Ovary (tissue), 9 donors: ENCODE measurements around the gene OR1I1. TPM values are rescaled to one million over a fixed set of nuclear protein-coding genes. Genes with fewer than 3 reads are reported as not detected.

ENCODE experiments used
- DNase-seq, 5 donors: peaks; one replicate each; pipeline ENCODE4 v3.0.0-alpha.2; 2019 to 2020
- H3K27ac ChIP-seq, 2 donors: fragments of 200-600 bp; one replicate each; pipeline versions ENCODE4 v1.5.1 to v1.8.0; 2019 to 2022
- H3K27me3 ChIP-seq: fragments of 200-600 bp; one replicate; pipeline ENCODE4 v1.8.0; 2022
- H3K36me3 ChIP-seq: fragments of 200-600 bp; sonication (generic); one replicate; pipeline ENCODE4 v1.5.1; 2019
- H3K4me1 ChIP-seq: one replicate; pipeline ENCODE4 v1.8.1; 2013; ENCODE audit warnings: mild to moderate bottlenecking, moderate library complexity; ENCODE audit not compliant: insufficient read depth
- H3K4me3 ChIP-seq: fragments of 200-600 bp; sonication (generic); one replicate; pipeline ENCODE4 v1.5.1; 2017
- H3K9me3 ChIP-seq, 2 donors: fragments of 200-600 bp in 1 of 2; sonication (generic) in 1 of 2; one replicate each; pipeline versions ENCODE4 v1.5.1 to v1.8.1; 2013 to 2019; ENCODE audit warnings: mild to moderate bottlenecking in 1 of 2, moderate library complexity in 1 of 2
- CTCF ChIP-seq, 3 donors: fragments of 450-650 bp in 2 of 3; fragments of 200-600 bp in 1 of 3; IDR thresholded peaks; one replicate each; pipeline versions ENCODE4 v1.5.1 to v1.8.0; 2016 to 2022; ENCODE audit warnings: antibody characterized with exemption in 3 of 3, mild to moderate bottlenecking in 1 of 3
- EP300 ChIP-seq: sonication (generic); formaldehyde crosslinking; IDR thresholded peaks from one replicate; pipeline ENCODE4 v1.6.1; 2017; ENCODE audit warnings: antibody characterized with exemption
- POLR2A ChIP-seq: fragments of 450-650 bp; IDR thresholded peaks from one replicate; pipeline ENCODE4 v1.6.1; 2017; ENCODE audit warnings: antibody characterized with exemption, mild to moderate bottlenecking, moderate library complexity
- WGBS, 3 donors: extraction: QIAGEN DNeasy Blood & Tissue Kit in 1 of 3; methylation state at CpG; one replicate each; pipeline versions ENCODE4 v1.1.5 to v1.1.7; 2013 to 2017; 5-methylcytosine and 5-hydroxymethylcytosine counted together
- intact Hi-C, 4 donors: fragments of 100-400 bp; cut with DNase I; formaldehyde crosslinking; loops; one replicate each; pipeline versions ENCODE4 v1.11.0 to v1.15.1; 2022 to 2023
- polyA plus RNA-seq, 2 donors: library from polyadenylated mRNA; stranded (reverse); fragments of 200-250 nt in 1 of 2; fragments of 350-450 nt in 1 of 2; fragmentation: Illumina TruSeq in 1 of 2; extraction: RNeasy Lipid Tissue Mini Kit (QIAGEN cat#74804) in 1 of 2; gene quantifications; one replicate each; pipeline ENCODE4 v1.2.3, GENCODE V29; 2013 to 2014
- total RNA-seq, 7 donors: library from RNA; depleted of rRNA in 2 of 7; stranded (reverse); fragments of >200 nt in 2 of 7; fragmentation: NEBNext Ultra II Directional in 3 of 7; extraction: Animal tissue kit (Norgen Biotek cat#: 25700) in 3 of 7; gene quantifications; one replicate each; pipeline versions ENCODE4 v1.1.0 to v1.2.4, GENCODE V29; 2016 to 2023
- donor health status: DM: no; HTN: no; CAD: no; lungs with moderate emphysema.
- donor health status: DM: no; HTN: no; CAD: no.
- donor health status: Bipolar disorder and iron deficiency.
- donor health status: DM: yes; HTN: yes; CAD: no.
- donor health status: DM: no; HTN: no; CAD: no.
- donor health status: DM: yes; HTN: yes; CAD: no.

Gene OR1I1
- total and polyA plus RNA-seq, 9 donors, result not detected

GRCh38 chr19:15125232-15126067, 43.4 kb downstream of the OR1I1 start:
- peak overlapping the region; percentile 89 for H3K4me3 ChIP-seq
- no peaks in the 10 kb centered on the region for H3K27me3 ChIP-seq
- peaks cover 10% of the 10 kb centered on the region for H3K4me1 ChIP-seq
- no peaks in the 10 kb centered on the region for H3K9me3 ChIP-seq
- WGBS, 3 donors, result 0 to 1% (median 0%) methylated on average over 58 to 61 of the region's 61 CpGs
- peak; percentile 98 to 99 (median 98) for DNase-seq
- intact Hi-C loops, result no loop called here
- H3K36me3 ChIP-seq, result no peaks in the 10 kb centered on the region
- TF ChIP-seq POLR2A (peak; percentile 44), CTCF (IDR thresholded peaks at IDR 0.05) (no peak), EP300 (no peak)
- peak overlapping the region; percentile 79 to 94 for H3K27ac ChIP-seq

GRCh38 chr19:15126131-15126910, 44.3 kb downstream of the OR1I1 start:
- intact Hi-C loops, result no loop called here
- peaks cover 10% of the 10 kb centered on the region for H3K4me1 ChIP-seq
- H3K36me3 ChIP-seq, result no peaks in the 10 kb centered on the region
- no peak for DNase-seq
- 62 to 74% (median 70%) methylated on average over 2 of the region's 2 CpGs for WGBS, 3 donors
- TF ChIP-seq CTCF (IDR thresholded peaks at IDR 0.05) (no peak), POLR2A (no peak), EP300 (no peak)
- peak overlapping the region in 1 of 2 donors; percentile 94 for H3K27ac ChIP-seq
- H3K9me3 ChIP-seq, result no peaks in the 10 kb centered on the region
- peak overlapping the region; percentile 89 for H3K4me3 ChIP-seq
- H3K27me3 ChIP-seq, result no peaks in the 10 kb centered on the region

- no peak for TF ChIP-seq EP300
- TF ChIP-seq POLR2A, result no peak
- TF ChIP-seq CTCF (IDR thresholded peaks at IDR 0.05), result no peak
- no peaks in the 10 kb centered on the region for H3K36me3 ChIP-seq
- H3K9me3 ChIP-seq, result no peaks in the 10 kb centered on the region
- H3K27ac ChIP-seq, result no peak overlapping the region
- no peaks in the 10 kb centered on the region for H3K27me3 ChIP-seq
- no peak overlapping the region for H3K4me3 ChIP-seq
- intact Hi-C loops, result no loop called here
- DNase-seq, result no peak
- peaks cover 10% of the 10 kb centered on the region for H3K4me1 ChIP-seq
- 58 to 66% (median 66%) methylated on average over 6 of the region's 6 CpGs for WGBS, 3 donors
These were observed 46.3 kb downstream of the OR1I1 start for GRCh38 chr19:15128162-15128770.

GRCh38 chr19:15129856-15130585, 48.0 kb downstream of the OR1I1 start:
- Histone ChIP-seq H3K27ac (no peak overlapping the region), H3K9me3 (no peaks in the 10 kb centered on the region), H3K4me1 (no peaks in the 10 kb centered on the region), H3K27me3 (no peaks in the 10 kb centered on the region), H3K36me3 (no peaks in the 10 kb centered on the region), H3K4me3 (no peak overlapping the region)
- no peak for TF ChIP-seq EP300
- no peak for TF ChIP-seq POLR2A
- TF ChIP-seq CTCF (IDR thresholded peaks at IDR 0.05), result no peak
- intact Hi-C loops, result no loop called here
- DNase-seq, result no peak
- 66 to 72% (median 71%) methylated on average over 16 of the region's 16 CpGs for WGBS, 3 donors
